Esophagus muscularis mucosa (tissue), 4 donors: ENCODE results near the gene DNAJC4. TPM values are rescaled to one million over a fixed set of nuclear protein-coding genes. Genes with fewer than 3 reads are reported as not detected.

Experiments used
- DNase-seq: peaks from one replicate; pipeline ENCODE4 v3.0.0-alpha.2; 2017; ENCODE audit errors: extremely low spot score
- H3K27ac ChIP-seq, 4 donors: fragments of 200-600 bp; sonication (generic); replicated peaks in 1 of 4; 1 replicate in 3 of 4; 2 replicates in 1 of 4; pipeline ENCODE4 v1.5.1; 2016 to 2019; ENCODE audit warnings: mild to moderate bottlenecking in 1 of 4
- H3K27me3 ChIP-seq, 4 donors: fragments of 200-600 bp; sonication (generic); one replicate each; pipeline versions ENCODE4 v1.5.1 to v1.6.0; 2016 to 2019
- H3K36me3 ChIP-seq, 4 donors: fragments of 200-600 bp; sonication (generic); one replicate each; pipeline ENCODE4 v1.5.1; 2016 to 2019
- H3K4me1 ChIP-seq, 4 donors: fragments of 200-600 bp; sonication (generic); one replicate each; pipeline ENCODE4 v1.5.1; 2016 to 2019
- H3K4me3 ChIP-seq, 4 donors: fragments of 200-600 bp; sonication (generic); 1 replicate in 2 of 4; 2 replicates in 2 of 4; pipeline ENCODE4 v1.5.1; 2016 to 2019; ENCODE audit warnings: mild to moderate bottlenecking in 4 of 4, moderate library complexity in 1 of 4
- H3K9me3 ChIP-seq, 4 donors: fragments of 200-600 bp; sonication (generic); 1 replicate in 3 of 4; 2 replicates in 1 of 4; pipeline ENCODE4 v1.5.1; 2016 to 2019
- CTCF ChIP-seq, 3 experiments: fragments of 200-600 bp in 2 of 3; fragments of 450-650 bp in 1 of 3; sonication (generic) in 2 of 3; IDR thresholded peaks; one replicate each; pipeline ENCODE4 v1.5.1; 2017 to 2019; ENCODE audit warnings: antibody characterized with exemption in 3 of 3, mild to moderate bottlenecking in 2 of 3, moderate library complexity in 1 of 3
- EP300 ChIP-seq: sonication (generic); formaldehyde crosslinking; IDR thresholded peaks from one replicate; pipeline ENCODE4 v1.6.1; 2017; ENCODE audit warnings: antibody characterized with exemption
- POLR2A ChIP-seq: fragments of 450-650 bp; IDR thresholded peaks from one replicate; pipeline ENCODE4 v1.6.1; 2017; ENCODE audit warnings: antibody characterized with exemption, moderate library complexity, mild to moderate bottlenecking, low read depth
- POLR2AphosphoS5 ChIP-seq, 2 donors: sonication (generic); formaldehyde crosslinking; IDR thresholded peaks; one replicate each; pipeline ENCODE4 v1.6.1; 2017; ENCODE audit warnings: antibody characterized with exemption in 2 of 2
- WGBS: methylation state at CpG from one replicate; pipeline ENCODE4 v1.1.5; 2018; 5-methylcytosine and 5-hydroxymethylcytosine counted together
- intact Hi-C: fragments of 100-400 bp; cut with DNase I; formaldehyde crosslinking; loops from one replicate; pipeline ENCODE4 v1.15.1; 2023
- total RNA-seq, 4 donors: library from RNA; depleted of rRNA; stranded (reverse); fragments of >200 nt; gene quantifications; one replicate each; pipeline versions ENCODE4 v1.1.0 to v1.2.1, GENCODE V29; 2016

Gene DNAJC4
- total RNA-seq, 4 donors from 2014 or later: 19.4 to 40.4 (median 25.3) TPM

GRCh38 chr11:64219755-64220154, 10.6 kb upstream of the DNAJC4 start:
- Histone ChIP-seq H3K36me3 (peaks cover 4 to 41% (median 29%) of the 10 kb centered on the region in 4 donors), H3K27me3 (no peaks in the 10 kb centered on the region), H3K4me1 (peaks cover 0 to 8% (median 1%) of the 10 kb centered on the region in 4 donors), H3K27ac (no peak overlapping the region), H3K9me3 (no peaks in the 10 kb centered on the region), H3K4me3 (no peak overlapping the region)
- DNase-seq: no peak
- TF ChIP-seq CTCF (IDR thresholded peaks at IDR 0.05) (no peak), EP300 (no peak), POLR2AphosphoS5 (IDR thresholded peaks at IDR 0.05) (no peak)
- intact Hi-C loops: no loop called here
- 93% methylated on average over 5 of the region's 10 CpGs for WGBS

- H3K27me3 ChIP-seq: no peaks in the 10 kb centered on the region
- TF ChIP-seq CTCF (IDR thresholded peaks at IDR 0.05) (no peak), POLR2A (no peak), EP300 (no peak), POLR2AphosphoS5 (IDR thresholded peaks at IDR 0.05) (no peak)
- no peaks in the 10 kb centered on the region for H3K9me3 ChIP-seq
- no peak overlapping the region for H3K4me3 ChIP-seq
- WGBS: 87% methylated on average over 6 of the region's 17 CpGs
- no peak overlapping the region for H3K27ac ChIP-seq
- peaks cover 4 to 41% (median 29%) of the 10 kb centered on the region in 4 donors for H3K36me3 ChIP-seq
- peaks cover 4 to 13% (median 7%) of the 10 kb centered on the region in 4 donors for H3K4me1 ChIP-seq
- DNase-seq: no peak
- intact Hi-C loops: no loop called here
Observed at GRCh38 chr11:64220271-64220670, 10.1 kb upstream of the DNAJC4 start.

GRCh38 chr11:64220798-64221197, 9.6 kb upstream of the DNAJC4 start:
- 83% methylated on average over 5 of the region's 14 CpGs for WGBS
- H3K9me3 ChIP-seq: no peaks in the 10 kb centered on the region
- no peak for DNase-seq
- H3K4me3 ChIP-seq: no peak overlapping the region
- H3K4me1 ChIP-seq: peaks cover 7 to 18% (median 11%) of the 10 kb centered on the region in 4 donors
- no peak overlapping the region for H3K27ac ChIP-seq
- intact Hi-C loops: no loop called here
- TF ChIP-seq POLR2A: no peak
- TF ChIP-seq POLR2AphosphoS5 (IDR thresholded peaks at IDR 0.05): no peak
- TF ChIP-seq CTCF (IDR thresholded peaks at IDR 0.05): no peak
- TF ChIP-seq EP300: no peak
- peaks cover 4 to 41% (median 29%) of the 10 kb centered on the region in 4 donors for H3K36me3 ChIP-seq
- no peaks in the 10 kb centered on the region for H3K27me3 ChIP-seq

GRCh38 chr11:64222651-64223000, 7.7 kb upstream of the DNAJC4 start:
- no peak for DNase-seq
- Histone ChIP-seq H3K4me3 (no peak overlapping the region), H3K27me3 (no peaks in the 10 kb centered on the region), H3K36me3 (peaks cover 4 to 41% (median 29%) of the 10 kb centered on the region in 4 donors), H3K27ac (no peak overlapping the region), H3K9me3 (no peaks in the 10 kb centered on the region), H3K4me1 (peaks cover 17 to 31% (median 24%) of the 10 kb centered on the region in 4 donors)
- 98% methylated on average over 5 of the region's 9 CpGs for WGBS
- TF ChIP-seq EP300 (no peak), POLR2AphosphoS5 (IDR thresholded peaks at IDR 0.05) (no peak), POLR2A (no peak), CTCF (IDR thresholded peaks at IDR 0.05) (no peak)
- intact Hi-C loops: no loop called here

- no peaks in the 10 kb centered on the region for H3K27me3 ChIP-seq
- TF ChIP-seq POLR2AphosphoS5 (IDR thresholded peaks at IDR 0.05) (no peak), POLR2A (no peak), EP300 (no peak), CTCF (IDR thresholded peaks at IDR 0.05) (no peak)
- H3K9me3 ChIP-seq: no peaks in the 10 kb centered on the region
- intact Hi-C loops: no loop called here
- DNase-seq: no peak
- H3K27ac ChIP-seq: no peak overlapping the region
- H3K4me3 ChIP-seq: no peak overlapping the region
- WGBS: 84% methylated on average over 11 of the region's 24 CpGs
- H3K36me3 ChIP-seq: peaks cover 4 to 41% (median 29%) of the 10 kb centered on the region in 4 donors
- peaks cover 22 to 36% (median 29%) of the 10 kb centered on the region in 4 donors for H3K4me1 ChIP-seq
Observed at GRCh38 chr11:64223001-64223651, 7.2 kb upstream of the DNAJC4 start.
